Fibroblast of skin of left biceps (primary cell): Measurements from ENCODE around the gene KDM2B.
A peak's percentile ranks its signal among the peaks of the same experiment; 100 is the strongest.

Source experiments
- DNase-seq, 2 experiments: peaks; one replicate each; pipeline ENCODE4 v3.0.0-alpha.2; 2013; ENCODE audit warnings: low read depth in 2 of 2

Gene KDM2B

GRCh38 chr12:121530600-121531355 is 50.0 kb downstream of the KDM2B start:
- peak in 1 of 2 experiments; percentile 11 for DNase-seq

GRCh38 chr12:121529184-121529583 is 51.6 kb downstream of the KDM2B start:
- DNase-seq, result no peak

- DNase-seq, result no peak
Measured at GRCh38 chr12:121525411-121525810, 55.4 kb downstream of the KDM2B start.

GRCh38 chr12:121524196-121524916 is 56.5 kb downstream of the KDM2B start:
- no peak for DNase-seq

- DNase-seq, result no peak
Measured at GRCh38 chr12:121523741-121524140, 57.1 kb downstream of the KDM2B start.

- DNase-seq, result no peak
Measured at GRCh38 chr12:121522971-121523370, 57.9 kb downstream of the KDM2B start.

GRCh38 chr12:121520586-121521086 is 60.2 kb downstream of the KDM2B start:
- DNase-seq, result no peak

- no peak for DNase-seq
Measured at GRCh38 chr12:121520119-121520518, 60.7 kb downstream of the KDM2B start.

GRCh38 chr12:121519227-121519626 is 61.6 kb downstream of the KDM2B start:
- DNase-seq, result no peak

- no peak for DNase-seq
Measured at GRCh38 chr12:121518656-121519055, 62.2 kb downstream of the KDM2B start.

- DNase-seq, result no peak
Measured at GRCh38 chr12:121516437-121517011, 64.3 kb downstream of the KDM2B start.

GRCh38 chr12:121515615-121516014 is 65.2 kb downstream of the KDM2B start:
- no peak for DNase-seq

- no peak for DNase-seq
Measured at GRCh38 chr12:121514184-121514742, 66.6 kb downstream of the KDM2B start.

GRCh38 chr12:121513464-121514183 is 67.2 kb downstream of the KDM2B start:
- DNase-seq, result no peak

GRCh38 chr12:121512561-121512960 is 68.3 kb downstream of the KDM2B start:
- DNase-seq, result no peak

- DNase-seq, result no peak
Measured at GRCh38 chr12:121511916-121512315, 68.9 kb downstream of the KDM2B start.

GRCh38 chr12:121509339-121509738 is 71.5 kb downstream of the KDM2B start:
- no peak for DNase-seq

GRCh38 chr12:121508533-121508932 is 72.3 kb downstream of the KDM2B start:
- no peak for DNase-seq

GRCh38 chr12:121507984-121508383 is 72.8 kb downstream of the KDM2B start:
- DNase-seq, result no peak

GRCh38 chr12:121507245-121507644 is 73.6 kb downstream of the KDM2B start:
- no peak for DNase-seq

- DNase-seq, result no peak
Measured at GRCh38 chr12:121505513-121505912, 75.3 kb downstream of the KDM2B start.

- no peak for DNase-seq
Measured at GRCh38 chr12:121504505-121504904, 76.3 kb downstream of the KDM2B start.
